Ovary (tissue), 9 donors: ENCODE data around the gene PID1. TPM values are rescaled to one million over a fixed set of nuclear protein-coding genes. Genes with fewer than 3 reads are reported as not detected.

Experiments
- DNase-seq, 5 donors: peaks; one replicate each; pipeline ENCODE4 v3.0.0-alpha.2; 2019 to 2020
- H3K27ac ChIP-seq, 2 donors: fragments of 200-600 bp; one replicate each; pipeline versions ENCODE4 v1.5.1 to v1.8.0; 2019 to 2022
- H3K27me3 ChIP-seq: fragments of 200-600 bp; one replicate; pipeline ENCODE4 v1.8.0; 2022
- H3K36me3 ChIP-seq: fragments of 200-600 bp; sonication (generic); one replicate; pipeline ENCODE4 v1.5.1; 2019
- H3K4me1 ChIP-seq: one replicate; pipeline ENCODE4 v1.8.1; 2013; ENCODE audit warnings: mild to moderate bottlenecking, moderate library complexity; ENCODE audit not compliant: insufficient read depth
- H3K4me3 ChIP-seq: fragments of 200-600 bp; sonication (generic); one replicate; pipeline ENCODE4 v1.5.1; 2017
- H3K9me3 ChIP-seq, 2 donors: fragments of 200-600 bp in 1 of 2; sonication (generic) in 1 of 2; one replicate each; pipeline versions ENCODE4 v1.5.1 to v1.8.1; 2013 to 2019; ENCODE audit warnings: mild to moderate bottlenecking in 1 of 2, moderate library complexity in 1 of 2
- EP300 ChIP-seq: sonication (generic); formaldehyde crosslinking; IDR thresholded peaks from one replicate; pipeline ENCODE4 v1.6.1; 2017; ENCODE audit warnings: antibody characterized with exemption
- POLR2A ChIP-seq: fragments of 450-650 bp; IDR thresholded peaks from one replicate; pipeline ENCODE4 v1.6.1; 2017; ENCODE audit warnings: antibody characterized with exemption, mild to moderate bottlenecking, moderate library complexity
- WGBS, 3 donors: extraction: QIAGEN DNeasy Blood & Tissue Kit in 1 of 3; methylation state at CpG; one replicate each; pipeline versions ENCODE4 v1.1.5 to v1.1.7; 2013 to 2017; 5-methylcytosine and 5-hydroxymethylcytosine counted together
- intact Hi-C, 4 donors: fragments of 100-400 bp; cut with DNase I; formaldehyde crosslinking; loops; one replicate each; pipeline versions ENCODE4 v1.11.0 to v1.15.1; 2022 to 2023
- polyA plus RNA-seq, 2 donors: library from polyadenylated mRNA; stranded (reverse); fragments of 200-250 nt in 1 of 2; fragments of 350-450 nt in 1 of 2; fragmentation: Illumina TruSeq in 1 of 2; extraction: RNeasy Lipid Tissue Mini Kit (QIAGEN cat#74804) in 1 of 2; gene quantifications; one replicate each; pipeline ENCODE4 v1.2.3, GENCODE V29; 2013 to 2014
- total RNA-seq, 7 donors: library from RNA; depleted of rRNA in 2 of 7; stranded (reverse); fragments of >200 nt in 2 of 7; fragmentation: NEBNext Ultra II Directional in 3 of 7; extraction: Animal tissue kit (Norgen Biotek cat#: 25700) in 3 of 7; gene quantifications; one replicate each; pipeline versions ENCODE4 v1.1.0 to v1.2.4, GENCODE V29; 2016 to 2023
- TF ChIP-seq, protein P1 (sequence below), 3 donors: fragments of 450-650 bp in 2 of 3; fragments of 200-600 bp in 1 of 3; IDR thresholded peaks; one replicate each; pipeline versions ENCODE4 v1.5.1 to v1.8.0; 2016 to 2022; ENCODE audit warnings: antibody characterized with exemption in 3 of 3, mild to moderate bottlenecking in 1 of 3
- donor health status: DM: no; HTN: no; CAD: no; lungs with moderate emphysema.
- donor health status: DM: no; HTN: no; CAD: no.
- donor health status: Bipolar disorder and iron deficiency.
- donor health status: DM: yes; HTN: yes; CAD: no.
- donor health status: DM: no; HTN: no; CAD: no.
- donor health status: DM: yes; HTN: yes; CAD: no.

The PID1 gene
- total and polyA plus RNA-seq, 9 donors: 19.8 to 66.1 (median 32.4) TPM

DNA sequence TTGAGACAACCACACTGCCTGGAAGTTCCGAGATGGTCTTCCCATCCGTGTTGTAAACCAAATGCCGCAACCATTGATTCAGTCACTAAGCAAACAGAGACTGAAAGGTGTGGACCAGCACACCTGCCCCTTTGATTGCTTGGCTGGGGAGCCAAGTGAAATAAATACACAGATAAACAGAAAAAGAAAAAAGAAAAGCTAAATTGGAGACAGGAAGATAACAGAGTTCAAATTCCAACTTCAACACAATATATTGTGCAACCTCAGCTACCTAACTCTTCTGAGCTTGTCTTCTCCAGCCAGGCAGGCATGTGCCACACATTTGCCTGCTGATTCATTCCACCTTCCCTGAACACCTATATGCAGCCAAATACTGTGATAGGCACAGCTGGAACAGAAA lies 110.9 kb downstream of the PID1 start:
- no peaks in the 10 kb centered on the region for H3K9me3 ChIP-seq
- intact Hi-C loops: no loop called here
- no peak overlapping the region for H3K27ac ChIP-seq
- H3K27me3 ChIP-seq: no peaks in the 10 kb centered on the region
- DNase-seq: no peak
- H3K4me3 ChIP-seq: no peak overlapping the region
- no peak for TF ChIP-seq POLR2A
- no peak for TF ChIP-seq EP300
- TF ChIP-seq, protein P1, sequence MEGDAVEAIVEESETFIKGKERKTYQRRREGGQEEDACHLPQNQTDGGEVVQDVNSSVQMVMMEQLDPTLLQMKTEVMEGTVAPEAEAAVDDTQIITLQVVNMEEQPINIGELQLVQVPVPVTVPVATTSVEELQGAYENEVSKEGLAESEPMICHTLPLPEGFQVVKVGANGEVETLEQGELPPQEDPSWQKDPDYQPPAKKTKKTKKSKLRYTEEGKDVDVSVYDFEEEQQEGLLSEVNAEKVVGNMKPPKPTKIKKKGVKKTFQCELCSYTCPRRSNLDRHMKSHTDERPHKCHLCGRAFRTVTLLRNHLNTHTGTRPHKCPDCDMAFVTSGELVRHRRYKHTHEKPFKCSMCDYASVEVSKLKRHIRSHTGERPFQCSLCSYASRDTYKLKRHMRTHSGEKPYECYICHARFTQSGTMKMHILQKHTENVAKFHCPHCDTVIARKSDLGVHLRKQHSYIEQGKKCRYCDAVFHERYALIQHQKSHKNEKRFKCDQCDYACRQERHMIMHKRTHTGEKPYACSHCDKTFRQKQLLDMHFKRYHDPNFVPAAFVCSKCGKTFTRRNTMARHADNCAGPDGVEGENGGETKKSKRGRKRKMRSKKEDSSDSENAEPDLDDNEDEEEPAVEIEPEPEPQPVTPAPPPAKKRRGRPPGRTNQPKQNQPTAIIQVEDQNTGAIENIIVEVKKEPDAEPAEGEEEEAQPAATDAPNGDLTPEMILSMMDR (IDR thresholded peaks at IDR 0.05): no peak
- no peaks in the 10 kb centered on the region for H3K36me3 ChIP-seq
- WGBS, 3 donors: 95 to 99% (median 97%) methylated on average over 3 of the region's 3 CpGs
- peaks cover 3% of the 10 kb centered on the region for H3K4me1 ChIP-seq

DNA sequence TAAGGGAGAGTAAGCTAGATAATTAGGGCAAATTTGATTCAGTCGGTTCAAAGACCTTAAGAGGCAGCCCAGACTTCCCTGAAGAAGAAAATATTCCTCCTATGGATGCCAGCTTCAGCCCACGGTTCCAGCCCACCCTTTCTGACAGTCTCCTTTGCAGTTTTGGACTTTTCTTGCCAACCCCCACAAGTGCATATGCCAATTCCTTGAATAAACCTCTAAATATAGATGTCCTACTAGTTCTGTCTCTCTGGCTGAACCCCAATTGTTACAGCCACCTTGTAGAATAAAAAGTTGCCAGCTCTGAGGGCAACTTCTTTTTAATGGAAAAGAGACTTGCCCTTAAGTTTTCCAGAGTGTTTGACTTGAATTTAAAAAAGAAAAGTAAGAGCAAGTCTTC lies 111.7 kb downstream of the PID1 start:
- H3K9me3 ChIP-seq: no peaks in the 10 kb centered on the region
- peaks cover 3% of the 10 kb centered on the region for H3K4me1 ChIP-seq
- intact Hi-C loops: no loop called here
- WGBS, 3 donors: 73 to 80% (median 76%) methylated on average over 2 of the region's 2 CpGs
- no peak for DNase-seq
- no peaks in the 10 kb centered on the region for H3K27me3 ChIP-seq
- H3K36me3 ChIP-seq: no peaks in the 10 kb centered on the region
- H3K27ac ChIP-seq: no peak overlapping the region
- H3K4me3 ChIP-seq: no peak overlapping the region
- TF ChIP-seq EP300: no peak
- TF ChIP-seq, protein P1 (IDR thresholded peaks at IDR 0.05): no peak
- no peak for TF ChIP-seq POLR2A

DNA sequence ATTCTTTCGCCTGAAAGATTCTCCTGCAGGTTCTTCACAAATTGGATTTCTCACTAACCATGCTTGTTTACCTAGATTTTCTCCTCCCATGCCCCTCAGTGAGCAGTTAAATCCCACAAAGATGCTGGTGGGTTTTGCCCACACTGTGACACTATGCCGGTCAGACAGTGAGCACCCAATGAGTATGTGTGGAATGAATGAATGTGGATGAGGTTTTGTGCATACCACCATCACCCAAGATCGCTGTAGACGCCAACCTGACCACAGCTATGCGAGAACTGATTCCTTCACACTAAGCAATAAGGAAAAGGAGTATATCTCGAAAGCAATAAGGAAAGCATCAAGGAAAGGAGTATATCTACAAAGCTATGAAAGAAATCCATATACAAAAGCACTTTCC lies 116.7 kb downstream of the PID1 start:
- no peak for DNase-seq
- H3K27ac ChIP-seq: no peak overlapping the region
- H3K27me3 ChIP-seq: no peaks in the 10 kb centered on the region
- H3K4me1 ChIP-seq: peaks cover 3% of the 10 kb centered on the region
- H3K36me3 ChIP-seq: no peaks in the 10 kb centered on the region
- no peaks in the 10 kb centered on the region for H3K9me3 ChIP-seq
- no peak overlapping the region for H3K4me3 ChIP-seq
- no peak for TF ChIP-seq POLR2A
- TF ChIP-seq, protein P1 (IDR thresholded peaks at IDR 0.05): no peak
- TF ChIP-seq EP300: no peak
- intact Hi-C loops: no loop called here
- WGBS, 3 donors: 81 to 99% (median 97%) methylated on average over 6 of the region's 6 CpGs

DNA sequence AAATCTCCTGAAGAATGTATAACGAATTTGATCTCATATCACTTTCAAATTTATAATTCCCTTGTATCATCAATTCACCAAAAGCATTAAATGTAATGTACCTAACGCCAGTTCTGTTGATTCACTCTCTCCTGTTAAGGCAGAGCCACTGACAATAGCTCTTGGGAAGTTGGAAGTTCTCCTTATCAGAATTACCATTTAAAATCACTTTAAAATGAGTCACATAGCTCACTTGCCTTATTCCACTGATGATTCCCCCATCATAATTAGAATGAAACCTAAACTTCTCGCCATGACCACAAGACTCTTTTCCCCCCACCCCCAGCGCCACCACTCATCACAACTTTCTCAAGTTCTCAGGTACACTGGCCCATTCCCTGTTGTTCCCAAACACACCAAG lies 117.1 kb downstream of the PID1 start:
- 89 to 94% (median 92%) methylated on average over 4 of the region's 4 CpGs for WGBS, 3 donors
- H3K4me1 ChIP-seq: peaks cover 3% of the 10 kb centered on the region
- no peak overlapping the region for H3K4me3 ChIP-seq
- H3K9me3 ChIP-seq: no peaks in the 10 kb centered on the region
- intact Hi-C loops: no loop called here
- TF ChIP-seq, protein P1 (IDR thresholded peaks at IDR 0.05): no peak
- TF ChIP-seq POLR2A: no peak
- TF ChIP-seq EP300: no peak
- H3K36me3 ChIP-seq: no peaks in the 10 kb centered on the region
- H3K27ac ChIP-seq: no peak overlapping the region
- no peak for DNase-seq
- no peaks in the 10 kb centered on the region for H3K27me3 ChIP-seq

DNA sequence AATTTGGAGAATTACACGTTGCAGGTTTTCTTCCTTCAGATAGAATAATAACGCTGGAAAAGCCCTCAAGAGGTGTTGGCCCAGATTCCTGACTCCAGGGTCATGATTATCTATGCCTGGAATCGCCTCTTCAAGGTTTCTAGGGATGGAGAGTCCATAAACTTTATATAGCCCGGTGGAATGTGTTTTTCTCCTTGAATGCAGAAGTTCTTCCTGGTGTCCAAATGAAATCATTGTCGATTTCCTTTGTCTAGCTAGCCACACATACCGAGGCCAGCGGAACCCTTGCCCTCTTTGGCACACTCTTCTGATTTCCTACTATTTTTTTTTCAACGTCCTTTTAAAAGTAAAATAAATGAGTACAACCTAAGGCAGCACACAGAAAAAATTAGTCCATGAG lies 117.8 kb downstream of the PID1 start:
- TF ChIP-seq, protein P1 (IDR thresholded peaks at IDR 0.05): no peak
- TF ChIP-seq EP300 (no peak), POLR2A (no peak)
- Histone ChIP-seq H3K36me3 (no peaks in the 10 kb centered on the region), H3K27ac (no peak overlapping the region), H3K27me3 (no peaks in the 10 kb centered on the region), H3K4me3 (no peak overlapping the region), H3K4me1 (peaks cover 3% of the 10 kb centered on the region), H3K9me3 (no peaks in the 10 kb centered on the region)
- 47 to 67% (median 60%) methylated on average over 8 of the region's 8 CpGs for WGBS, 3 donors
- no peak for DNase-seq
- intact Hi-C loops: no loop called here
